Measurements from ENCODE around the gene CEMIP.

DNA sequence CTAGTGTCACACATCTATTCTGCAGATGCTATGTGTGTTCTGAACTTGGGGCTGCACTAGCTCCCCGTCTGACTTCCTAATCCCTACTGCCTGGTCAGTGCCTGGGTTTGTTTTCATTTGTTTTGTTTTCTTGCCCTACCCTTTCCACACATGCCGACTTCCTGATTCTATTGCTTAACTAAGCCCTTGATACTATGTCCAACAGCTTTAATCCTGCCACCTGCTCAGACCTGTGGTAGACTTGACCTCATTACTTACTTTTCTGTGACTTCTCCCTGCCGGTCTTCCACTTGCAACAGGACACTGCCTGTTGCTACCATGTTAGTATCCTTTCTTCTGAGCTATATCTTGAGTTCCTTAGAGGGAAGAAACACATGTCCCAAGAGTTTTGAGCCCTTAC, 39.3 kb upstream of the CEMIP start:
- TF ChIP-seq, protein P1, sequence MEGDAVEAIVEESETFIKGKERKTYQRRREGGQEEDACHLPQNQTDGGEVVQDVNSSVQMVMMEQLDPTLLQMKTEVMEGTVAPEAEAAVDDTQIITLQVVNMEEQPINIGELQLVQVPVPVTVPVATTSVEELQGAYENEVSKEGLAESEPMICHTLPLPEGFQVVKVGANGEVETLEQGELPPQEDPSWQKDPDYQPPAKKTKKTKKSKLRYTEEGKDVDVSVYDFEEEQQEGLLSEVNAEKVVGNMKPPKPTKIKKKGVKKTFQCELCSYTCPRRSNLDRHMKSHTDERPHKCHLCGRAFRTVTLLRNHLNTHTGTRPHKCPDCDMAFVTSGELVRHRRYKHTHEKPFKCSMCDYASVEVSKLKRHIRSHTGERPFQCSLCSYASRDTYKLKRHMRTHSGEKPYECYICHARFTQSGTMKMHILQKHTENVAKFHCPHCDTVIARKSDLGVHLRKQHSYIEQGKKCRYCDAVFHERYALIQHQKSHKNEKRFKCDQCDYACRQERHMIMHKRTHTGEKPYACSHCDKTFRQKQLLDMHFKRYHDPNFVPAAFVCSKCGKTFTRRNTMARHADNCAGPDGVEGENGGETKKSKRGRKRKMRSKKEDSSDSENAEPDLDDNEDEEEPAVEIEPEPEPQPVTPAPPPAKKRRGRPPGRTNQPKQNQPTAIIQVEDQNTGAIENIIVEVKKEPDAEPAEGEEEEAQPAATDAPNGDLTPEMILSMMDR (optimal IDR thresholded peaks at IDR 0.05 in 1 of 3, IDR thresholded peaks at IDR 0.05 in 1 of 3, conservative IDR thresholded peaks at IDR 0.05 in 1 of 3; ENCODE audit: extremely low read depth in 1 of 3, insufficient read depth in 2 of 3, low read length in 3 of 3) = no peak
- no peak for TF ChIP-seq EZH2 (IDR thresholded peaks at IDR 0.05; ENCODE audit: low read length)

Data from keratinocyte (primary cell).